Fibroblast of skin of left biceps (primary cell): ENCODE data around the gene MAPK11.

Experiments
- DNase-seq, 2 experiments: peaks; one replicate each; pipeline ENCODE4 v3.0.0-alpha.2; 2013; ENCODE audit warnings: low read depth in 2 of 2

MAPK11 gene

DNA sequence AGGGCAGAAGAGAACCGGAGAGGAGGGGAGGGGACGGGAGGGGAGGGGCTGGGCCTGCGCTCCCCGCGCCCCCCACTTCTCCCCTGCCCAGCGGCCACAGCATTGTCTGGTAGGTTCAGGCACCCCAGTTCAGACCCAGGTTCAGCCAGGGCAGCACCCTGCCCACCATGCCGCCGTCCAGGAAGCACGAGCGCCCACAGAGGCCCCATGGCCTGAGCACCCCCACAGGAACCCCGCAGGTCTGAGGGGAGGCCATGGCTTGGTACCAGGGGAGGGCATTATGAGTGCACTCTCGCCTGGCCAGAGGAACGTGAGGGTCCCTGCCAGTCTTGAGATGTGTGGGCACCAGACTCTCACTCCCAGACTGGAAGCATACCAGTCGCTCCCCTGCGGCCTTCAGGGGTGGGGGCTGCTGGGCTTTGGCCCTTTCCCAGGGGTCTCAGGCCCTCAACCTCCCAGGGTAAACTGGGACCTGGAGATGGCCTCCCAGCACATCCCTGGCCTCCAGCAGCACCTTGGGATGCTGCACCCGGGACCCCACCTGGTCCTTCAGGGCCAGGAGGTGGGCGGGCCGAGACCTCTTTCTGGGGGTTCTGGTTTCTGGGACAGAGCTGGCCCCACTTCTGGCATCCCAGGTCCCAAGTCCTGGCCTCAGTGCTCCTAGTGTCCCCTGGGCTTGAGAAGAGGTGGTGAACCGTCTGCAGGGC, 37.9 kb upstream of the MAPK11 start:
- DNase-seq, result no peak

DNA sequence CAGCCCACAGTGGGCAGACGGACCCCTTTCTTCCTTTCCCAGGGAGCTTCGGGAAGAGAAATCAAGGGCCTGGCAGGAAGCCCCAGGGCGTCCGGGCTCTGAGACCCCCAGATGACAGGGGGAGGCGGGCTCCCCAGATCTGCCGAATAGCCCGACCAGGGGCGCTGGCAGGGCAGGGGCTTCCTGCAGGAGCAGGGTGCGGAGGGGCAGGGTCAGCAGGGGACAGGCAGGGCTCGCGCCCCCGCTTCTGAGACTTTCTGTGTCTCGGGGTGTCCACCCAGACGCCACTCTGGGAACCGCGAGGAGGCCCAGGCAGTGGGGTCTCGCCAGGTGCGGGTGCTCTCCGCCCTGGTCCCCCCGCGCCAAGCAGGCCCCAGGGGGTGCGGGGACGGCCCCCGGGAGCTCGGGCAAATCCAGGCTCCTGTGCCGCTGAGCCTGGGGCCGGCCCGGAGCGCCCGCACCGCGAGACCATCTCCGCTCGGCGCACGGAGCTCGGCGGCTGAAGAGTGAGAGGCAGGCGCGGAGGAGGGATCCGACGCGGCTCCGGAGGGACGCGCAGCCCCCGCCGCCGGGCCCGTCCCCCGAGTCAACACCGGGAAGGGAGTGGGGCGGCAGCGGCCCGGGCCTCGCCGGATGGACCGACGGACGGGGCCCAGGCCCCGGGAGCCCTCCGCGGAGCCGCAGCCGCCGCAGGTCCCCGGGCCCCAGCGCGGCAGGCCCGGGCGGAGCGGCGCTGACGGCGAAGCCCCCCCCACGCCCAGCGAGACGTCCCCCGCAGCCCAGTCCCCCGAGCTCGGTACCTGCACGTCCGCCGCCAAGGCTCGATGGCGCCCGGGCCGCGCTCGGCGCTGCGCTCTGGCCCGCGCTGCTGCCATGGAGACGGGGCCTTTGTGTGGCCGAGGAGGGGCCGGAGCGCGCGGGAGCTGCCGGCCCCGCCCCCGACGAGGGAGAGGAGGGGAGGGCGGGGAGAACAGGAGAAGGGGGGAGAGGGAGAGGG, 36.9 kb upstream of the MAPK11 start, which contains the start of gene PLXNB2:
Gene PLXNB2, minus strand, starts transcription at position 894 of the 997 bp plus-strand sequence. CDS start 17,062 bp downstream, outside the sequence.
- DNase-seq, result peak; percentile 44 to 50

DNA sequence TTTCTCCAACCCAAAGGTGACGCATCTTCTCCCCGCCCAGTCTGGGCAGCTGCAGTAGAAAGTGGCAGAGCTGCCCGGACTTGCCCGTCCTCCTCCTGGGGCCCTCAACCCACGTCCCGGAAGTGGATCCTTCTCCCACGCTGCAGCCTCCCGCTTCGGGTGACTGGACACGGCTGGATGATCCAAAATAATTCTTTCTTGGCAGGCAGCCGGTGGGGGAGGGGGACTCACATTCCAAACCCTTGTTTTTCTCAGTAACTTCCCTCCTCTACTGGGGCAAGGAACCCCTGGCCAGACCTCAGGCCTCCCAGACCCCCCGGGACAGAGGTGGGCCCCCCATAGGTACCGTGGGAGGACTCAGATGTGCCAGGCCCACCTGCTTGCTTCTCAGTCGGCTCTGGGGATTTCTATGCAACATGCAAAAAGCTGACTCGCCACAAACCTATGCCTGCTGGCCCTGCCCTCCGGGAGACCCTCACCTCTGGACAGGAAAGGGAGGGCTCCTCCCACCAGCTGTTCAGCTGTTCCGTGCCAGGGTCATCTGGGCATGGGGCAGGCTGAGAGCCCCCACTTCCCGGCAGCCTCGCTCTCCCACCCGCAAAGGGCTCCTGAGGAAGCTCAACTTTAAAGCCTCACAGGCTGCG, 35.9 kb upstream of the MAPK11 start:
- DNase-seq, result peak; percentile 70 to 71

DNA sequence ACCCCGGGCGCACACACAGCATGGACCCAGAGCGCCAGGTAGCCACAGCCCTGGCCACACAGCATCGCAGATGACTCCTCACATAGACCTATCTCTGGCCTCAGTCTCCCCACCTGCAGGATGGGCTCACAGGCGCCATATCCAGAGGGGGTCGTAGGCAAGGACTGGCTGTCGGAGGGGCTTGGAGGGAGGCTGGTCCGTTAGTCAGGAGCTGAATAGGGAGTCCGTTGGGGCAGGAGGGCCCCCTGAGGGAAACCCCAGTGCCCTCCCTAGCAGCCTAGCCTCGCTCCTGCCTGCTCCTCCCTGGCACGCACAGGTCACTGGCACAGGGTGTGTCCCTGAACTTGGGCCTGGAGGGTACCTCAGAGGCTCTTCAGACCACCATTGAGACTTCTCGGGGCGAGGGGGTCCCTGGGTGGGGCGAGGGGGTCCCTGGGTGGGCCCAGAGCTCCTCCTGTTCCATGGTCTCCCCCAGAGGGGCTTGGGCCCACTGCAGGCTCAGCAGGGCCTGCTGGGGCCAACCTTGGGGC, 35.3 kb upstream of the MAPK11 start:
- DNase-seq, result no peak

DNA sequence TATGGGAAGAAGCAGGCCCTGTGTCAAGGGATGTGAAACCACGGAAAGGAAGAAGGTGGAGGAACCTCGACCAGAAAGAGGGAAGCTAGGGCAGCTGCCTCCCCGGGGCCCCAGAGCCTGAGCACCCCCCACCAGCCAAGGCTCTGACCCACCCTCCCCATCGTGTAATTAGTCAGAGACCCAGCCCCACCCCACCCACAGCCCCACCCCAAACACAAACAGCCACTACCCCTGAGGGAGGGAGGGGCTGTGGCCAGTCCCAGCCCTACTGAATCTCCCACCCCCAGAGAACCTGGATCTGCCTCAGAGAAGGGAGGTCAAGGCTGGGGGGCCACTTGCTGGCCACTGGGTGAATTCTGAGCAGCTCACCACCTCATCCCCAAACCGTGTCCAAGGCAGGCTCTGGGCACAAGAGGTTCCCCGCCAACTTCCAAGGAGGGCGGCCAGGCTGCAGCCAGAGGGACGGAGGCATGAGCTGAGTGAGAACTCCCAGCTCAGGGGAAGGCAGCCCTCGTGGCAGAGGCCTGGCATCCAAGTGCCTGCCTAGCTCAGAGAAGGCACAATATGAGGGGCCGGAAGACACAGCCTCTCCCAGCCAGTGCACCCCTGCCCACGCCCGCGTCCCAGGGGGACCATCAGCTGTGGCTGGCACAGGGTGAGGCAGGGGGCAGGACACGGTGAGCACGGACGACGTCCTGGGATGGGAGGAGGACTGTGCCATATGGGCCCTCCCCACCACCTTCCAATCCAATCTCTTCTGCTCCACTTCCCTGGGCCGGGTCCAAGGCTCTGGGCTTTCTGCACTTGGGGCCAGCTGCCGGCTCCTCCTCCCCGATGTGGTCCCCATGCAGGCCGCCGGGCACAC, 34.6 kb upstream of the MAPK11 start:
- DNase-seq, result no peak

DNA sequence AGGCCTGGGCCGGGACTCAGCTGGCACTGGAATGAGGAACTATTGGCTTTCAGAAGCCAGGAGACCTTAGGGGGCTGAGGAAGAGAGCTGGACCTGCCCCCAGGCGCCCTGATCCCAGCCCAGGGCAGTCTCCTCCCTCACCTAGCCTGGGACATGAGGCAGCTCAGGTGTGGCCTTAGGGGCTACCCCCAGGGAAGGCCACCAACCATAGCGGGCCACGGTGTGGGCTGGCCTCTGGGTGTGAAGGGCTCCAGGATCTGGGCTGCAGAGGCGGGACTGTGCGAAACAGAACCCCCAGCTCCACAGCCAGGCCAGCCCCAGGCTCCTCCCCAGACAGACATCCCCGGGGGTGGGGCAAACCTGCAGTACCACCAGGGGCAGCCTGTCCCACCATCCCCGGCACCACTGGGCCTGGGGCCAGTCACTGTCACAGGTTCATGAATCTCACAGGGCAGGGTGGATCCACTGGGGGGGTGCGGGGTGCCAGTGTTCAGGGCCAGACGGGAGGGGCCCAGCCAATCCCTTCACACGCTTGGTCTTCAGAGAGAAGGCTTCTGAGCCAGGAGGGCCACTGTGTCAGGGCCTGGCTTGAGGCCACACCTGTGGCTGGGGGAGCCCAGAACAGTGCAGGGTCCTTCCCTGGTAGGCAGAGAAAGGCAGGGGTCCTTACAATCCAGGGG, 33.8 kb upstream of the MAPK11 start:
- no peak for DNase-seq

DNA sequence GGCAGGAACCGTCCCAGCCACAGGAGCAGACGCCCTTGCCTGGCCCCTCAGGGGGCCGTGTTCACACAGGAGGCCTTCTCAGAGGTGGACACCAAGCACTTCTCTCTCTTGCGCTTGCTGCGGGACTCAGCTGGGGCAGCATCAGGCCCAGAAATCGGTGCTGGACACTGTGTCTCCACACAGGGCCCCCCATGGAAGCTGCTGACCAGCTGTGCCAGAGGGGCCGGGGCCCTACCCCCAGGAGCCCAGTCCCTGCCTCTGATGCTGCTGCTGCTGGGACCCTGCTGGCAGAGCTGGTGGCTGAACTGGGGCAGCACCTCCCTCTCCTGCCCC, 33.3 kb upstream of the MAPK11 start:
- no peak for DNase-seq

DNA sequence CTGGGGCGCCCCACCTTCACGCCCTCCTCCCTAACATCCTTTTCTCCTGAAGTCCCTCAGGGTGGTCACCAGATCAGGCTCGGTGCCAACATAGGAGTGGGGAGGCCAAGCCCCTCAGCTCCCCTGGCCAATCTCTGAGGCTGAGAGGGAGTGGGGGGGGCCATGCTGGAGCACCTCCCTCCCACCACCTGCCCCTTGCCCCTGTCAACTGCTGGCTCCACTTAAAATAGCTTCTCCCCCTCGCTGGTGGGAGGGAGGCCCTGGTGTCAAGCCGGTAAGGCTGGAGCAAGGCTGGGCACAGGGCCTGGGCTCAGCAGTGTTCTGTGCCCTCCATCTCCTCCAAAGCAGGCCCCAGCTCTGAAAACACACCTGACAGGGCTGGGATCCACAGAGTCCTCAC, 32.4 kb upstream of the MAPK11 start:
- no peak for DNase-seq

DNA sequence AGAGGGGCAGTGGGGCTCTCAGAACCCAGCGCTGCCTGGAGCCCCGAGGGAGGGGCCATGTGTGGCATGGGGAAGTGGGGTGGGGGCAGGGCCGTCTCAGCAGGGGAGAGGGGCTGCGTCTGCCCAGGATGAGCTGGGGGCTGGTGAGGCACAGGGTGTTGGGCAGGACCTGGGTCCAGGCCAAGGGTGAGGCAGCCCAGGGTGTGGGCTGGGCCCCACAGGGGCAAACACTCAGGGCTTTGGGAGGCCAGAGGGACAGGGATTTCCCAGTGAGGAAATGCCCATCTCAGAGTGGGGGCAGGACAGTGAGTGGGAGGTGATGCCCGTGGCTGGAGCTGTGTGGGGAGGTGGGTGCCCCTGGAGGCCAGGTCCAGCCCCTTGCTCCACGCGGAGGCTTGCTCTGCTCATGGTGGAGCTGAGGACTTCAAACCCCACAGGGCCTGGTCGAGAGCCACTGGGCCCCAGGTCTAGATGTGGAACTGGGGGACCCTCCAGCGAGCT, 31.9 kb upstream of the MAPK11 start:
- DNase-seq, result no peak

DNA sequence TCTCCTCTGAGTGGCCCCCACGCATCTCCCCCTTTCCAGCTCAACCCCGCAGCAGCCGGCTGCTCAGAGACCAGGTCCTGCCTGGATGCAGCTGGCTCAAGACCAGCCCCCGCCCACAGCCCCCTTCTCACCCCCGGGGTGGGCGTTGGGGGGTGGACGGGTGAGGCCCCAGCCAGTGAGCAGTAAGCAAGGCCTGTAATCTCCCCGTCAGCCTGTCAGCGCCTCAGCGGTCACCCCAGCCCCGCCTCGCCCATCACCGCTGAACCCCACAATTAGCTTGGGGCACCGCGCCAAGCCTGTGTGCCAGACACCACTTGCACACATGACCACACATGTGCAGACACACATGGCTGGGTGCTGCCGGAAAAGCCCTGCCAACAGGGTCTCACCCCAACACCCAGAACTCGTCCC, 31.4 kb upstream of the MAPK11 start:
- DNase-seq, result no peak

DNA sequence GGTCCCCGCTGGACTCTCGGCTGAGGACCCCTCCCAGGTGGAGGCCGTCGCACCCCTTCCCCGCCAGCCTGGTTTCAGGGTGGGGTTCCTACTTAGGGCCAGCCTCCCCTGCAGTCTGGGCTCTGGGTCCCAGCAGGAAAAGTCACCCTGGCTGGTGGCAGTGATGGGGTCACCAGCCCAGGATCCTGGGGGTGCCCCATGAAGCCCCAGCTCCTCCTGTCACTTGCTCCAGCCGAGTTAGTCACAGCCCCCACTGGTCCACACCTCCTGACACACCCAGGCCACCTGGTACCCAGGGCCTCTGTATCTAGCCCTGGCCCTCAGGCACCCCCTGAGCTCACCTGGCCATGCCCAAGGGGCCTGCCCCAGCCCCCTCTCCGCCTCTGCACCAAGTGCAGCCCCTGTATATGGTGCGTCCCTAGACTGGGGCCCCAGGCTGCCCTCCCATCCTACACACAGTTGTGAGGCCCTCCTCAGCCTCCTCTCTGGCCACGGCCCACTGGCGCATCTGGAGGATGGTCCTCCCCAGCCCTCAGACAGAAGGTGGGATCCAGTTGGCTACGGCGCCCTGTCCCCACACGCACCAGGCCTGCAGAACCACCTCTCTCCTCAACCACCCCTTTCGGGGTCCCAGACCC, 30.6 kb upstream of the MAPK11 start:
- DNase-seq, result no peak

DNA sequence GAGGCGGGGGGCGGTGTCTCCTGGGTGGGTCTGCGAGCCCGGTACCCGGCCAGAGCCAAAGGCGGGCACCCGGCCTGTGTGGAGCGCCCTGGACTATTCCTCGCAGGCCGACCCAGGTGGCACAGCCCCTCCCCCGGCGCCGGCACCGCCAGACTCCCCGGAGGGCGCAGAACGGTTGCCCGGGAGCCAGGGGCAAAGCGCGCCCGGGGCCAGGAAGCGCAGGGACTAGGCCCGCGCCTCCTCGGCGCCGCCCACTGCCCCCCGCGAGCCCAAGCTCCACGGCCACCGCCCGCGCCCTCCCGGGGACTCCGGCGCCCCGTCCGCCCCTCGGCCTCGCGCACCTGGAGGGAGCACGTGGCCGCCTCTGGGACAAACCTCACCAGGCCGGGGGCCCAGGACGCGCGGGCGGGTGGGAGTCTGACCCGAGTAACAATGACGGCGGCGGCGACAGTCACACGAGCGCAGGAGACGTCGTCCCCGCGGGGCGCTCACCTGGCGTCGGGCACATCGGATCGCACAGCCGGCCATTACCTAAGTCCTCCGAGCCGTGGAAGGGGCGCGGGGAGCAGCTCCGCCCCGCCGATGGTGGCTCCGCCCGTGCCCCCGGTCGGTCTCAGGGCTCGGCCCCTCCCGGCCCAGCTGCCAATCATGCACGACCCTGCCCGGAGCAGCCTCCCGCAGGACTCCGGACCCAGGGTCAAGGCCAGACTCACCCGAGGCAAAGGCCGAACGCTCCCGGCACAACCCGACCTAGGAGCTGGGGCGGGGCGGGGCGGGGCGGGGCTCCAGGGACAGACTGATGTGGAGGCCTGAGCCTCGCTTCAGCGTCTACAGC, 29.8 kb upstream of the MAPK11 start:
- no peak for DNase-seq

DNA sequence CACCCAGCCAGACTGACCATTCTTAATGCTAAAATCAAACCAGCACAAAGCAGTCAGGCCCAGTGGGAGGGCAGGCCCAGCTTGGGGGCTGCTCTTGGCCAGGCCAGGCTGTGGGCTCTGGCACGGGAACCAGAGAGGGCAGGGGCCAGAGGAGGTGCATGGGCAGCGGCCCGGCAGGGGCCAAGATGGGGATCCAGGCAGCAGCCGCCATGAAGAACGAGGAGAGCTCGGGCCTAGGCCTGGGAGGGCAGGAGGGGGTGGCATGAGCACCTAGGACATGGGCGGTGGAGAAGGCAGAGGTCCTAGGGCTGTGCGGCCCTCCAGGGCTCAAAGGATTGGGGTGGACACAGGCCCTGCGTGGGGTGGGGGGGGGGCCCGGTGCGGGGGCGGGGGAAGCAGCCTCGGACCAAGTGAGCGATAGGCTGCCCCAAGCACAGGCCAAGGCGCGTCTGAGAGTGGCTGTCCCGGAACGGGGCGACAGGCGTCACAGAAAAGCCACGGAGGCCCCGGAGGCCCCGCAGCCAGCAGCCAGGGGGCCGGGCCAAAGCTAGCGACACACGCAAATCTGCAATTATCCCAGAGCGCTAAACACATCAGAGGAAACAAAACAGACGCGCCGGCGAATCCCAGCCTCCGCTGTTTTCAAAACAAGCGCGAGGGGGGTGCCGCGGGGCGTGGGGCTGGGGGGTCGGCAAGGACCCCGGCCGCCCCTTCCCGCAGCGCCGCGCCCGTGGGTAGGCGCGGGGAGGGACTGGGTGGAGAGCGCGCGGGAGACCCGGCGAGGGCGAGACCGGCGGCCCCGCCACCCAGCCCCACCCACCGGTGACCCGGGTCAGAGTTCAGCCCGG, 29.0 kb upstream of the MAPK11 start:
- DNase-seq, result no peak

DNA sequence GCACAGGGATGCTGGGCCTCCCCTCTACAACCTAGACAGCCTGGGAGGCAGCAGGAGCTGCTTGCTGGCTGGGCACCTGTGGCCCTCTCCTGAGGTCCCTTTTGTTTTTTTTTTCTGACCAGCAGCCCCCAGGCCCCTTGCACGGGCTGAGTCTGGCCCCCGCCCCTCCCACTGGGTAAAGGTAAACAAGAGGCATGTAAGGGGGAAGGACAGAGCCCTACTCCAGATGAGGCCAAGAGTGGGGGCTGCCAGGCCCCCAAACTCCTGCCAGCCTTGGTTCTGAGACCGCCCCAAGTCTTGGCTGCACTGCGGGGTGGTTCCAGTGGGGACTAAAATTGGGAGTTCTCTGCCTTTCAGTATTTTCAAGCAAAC, 28.1 kb upstream of the MAPK11 start:
- no peak for DNase-seq

DNA sequence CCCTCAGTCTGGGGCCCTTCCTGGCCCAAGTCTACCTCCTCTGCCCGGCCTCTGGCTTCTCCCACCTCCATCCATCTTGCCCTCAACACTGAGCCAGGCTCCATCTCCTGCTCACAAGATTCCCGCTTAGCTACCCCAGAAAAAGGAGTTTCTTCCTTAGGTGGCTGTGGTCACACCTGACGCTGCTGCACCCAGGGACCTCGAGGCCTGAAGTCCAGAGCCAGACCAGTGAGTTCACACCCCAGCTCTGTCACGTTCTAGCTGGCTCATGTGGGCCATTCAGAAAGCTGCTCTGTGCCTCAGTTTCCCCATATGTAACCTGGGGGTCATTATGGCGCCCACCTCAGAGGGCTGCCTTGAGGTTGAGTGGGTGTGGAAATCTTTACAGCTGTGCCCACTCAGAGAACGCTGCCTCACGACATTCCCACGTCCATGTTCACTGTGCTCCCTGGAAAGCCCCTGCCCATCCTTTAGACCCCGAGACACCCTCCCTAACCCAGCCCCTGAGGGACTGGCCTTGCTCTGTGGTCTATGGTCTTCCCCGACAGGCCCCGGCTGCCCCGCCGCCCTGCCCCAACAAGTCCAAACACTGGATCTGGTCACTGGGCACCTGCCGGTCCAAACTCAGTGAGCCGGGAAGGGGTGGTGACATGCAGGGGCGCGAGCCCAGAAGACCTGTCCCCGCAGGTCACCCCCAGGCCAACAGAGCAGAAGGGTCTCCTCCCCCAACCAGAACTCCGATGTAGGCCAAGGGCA, 27.5 kb upstream of the MAPK11 start:
- no peak for DNase-seq

DNA sequence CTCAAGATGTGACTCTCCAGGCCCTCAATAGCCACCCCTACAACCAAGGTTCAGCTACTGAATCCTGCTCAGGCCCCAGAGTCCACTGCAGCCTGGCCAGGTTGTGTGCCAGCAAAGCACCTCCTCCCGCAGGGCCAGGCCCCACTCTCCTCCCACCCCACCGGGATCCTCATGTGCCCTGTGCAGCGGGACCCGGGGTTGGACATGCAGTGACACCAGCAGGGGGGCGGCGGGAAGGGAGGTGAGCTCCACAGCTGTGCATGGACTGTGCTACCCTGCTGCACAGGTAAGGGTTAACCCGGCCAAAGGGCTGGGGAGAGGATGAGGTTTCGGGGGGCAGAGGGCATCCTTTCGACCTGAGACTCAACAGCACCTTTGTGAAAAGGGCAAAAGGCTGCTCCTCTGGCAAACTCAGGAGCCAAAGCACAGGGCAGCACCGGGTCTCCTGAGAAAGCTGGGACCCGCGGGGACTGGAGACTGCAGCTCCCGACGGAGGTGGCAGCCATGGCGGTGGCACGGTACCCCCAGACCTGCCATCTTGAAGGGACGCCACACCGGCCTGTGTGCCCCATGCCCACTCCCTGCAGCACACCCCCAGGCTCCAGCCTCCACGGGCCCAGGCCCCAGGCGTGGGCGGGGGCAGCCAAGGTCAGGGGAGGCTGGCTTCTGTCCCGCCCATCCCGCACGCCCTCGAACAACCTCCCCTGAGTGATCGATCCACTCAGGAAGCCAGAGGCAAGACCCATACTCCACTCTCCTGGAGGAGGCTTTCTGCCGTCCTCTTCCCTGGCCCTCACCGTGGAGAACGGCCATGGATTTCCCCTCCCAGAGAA, 26.7 kb upstream of the MAPK11 start:
- DNase-seq, result no peak

DNA sequence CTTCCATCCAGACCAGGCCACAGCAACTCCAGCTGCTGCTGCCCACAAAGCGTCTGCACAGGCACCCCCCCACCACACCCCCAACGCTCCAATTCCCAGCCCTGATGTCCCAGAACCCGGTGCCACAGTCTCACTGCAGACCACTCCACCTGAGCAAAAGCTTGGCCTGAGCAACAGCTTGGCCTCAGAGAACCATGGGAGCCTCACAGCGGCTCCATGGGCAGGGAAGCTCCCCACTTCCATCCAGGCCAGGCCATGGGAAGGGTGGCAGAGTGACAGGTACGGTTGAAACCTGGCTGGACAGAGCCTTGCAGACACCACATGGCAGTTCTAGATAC, 24.1 kb upstream of the MAPK11 start:
- DNase-seq, result no peak
